Measurements from ENCODE around the gene MRAP. TPM values are rescaled to one million over a fixed set of nuclear protein-coding genes. Genes with fewer than 3 reads are reported as not detected.

Gene MRAP
- total RNA-seq (ENCODE audit: low replicate concordance), result not detected in 2 replicates

DNA sequence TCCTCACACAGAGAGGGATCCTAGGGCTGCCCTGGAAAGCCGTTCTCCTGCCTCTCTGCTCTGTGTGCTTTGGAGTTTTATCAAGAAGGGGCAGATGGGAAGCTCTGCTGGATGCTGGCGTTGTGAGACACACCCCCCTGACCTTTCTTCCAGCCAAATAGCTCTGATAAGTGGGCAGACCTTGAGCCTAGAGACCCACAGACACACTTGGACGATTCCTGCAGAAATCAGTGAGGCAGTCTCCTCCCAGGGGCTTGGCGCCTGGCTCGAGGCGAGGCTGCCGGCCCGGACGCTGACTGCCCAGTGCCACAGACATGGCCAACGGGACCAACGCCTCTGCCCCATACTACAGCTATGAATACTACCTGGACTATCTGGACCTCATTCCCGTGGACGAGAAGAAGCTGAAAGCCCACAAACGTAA lies at the start of gene MRAP:
MRAP (plus strand) TSS at position 198 of the 424 bp plus-strand sequence; CDS start at position 315, 117 bp downstream.
- TF ChIP-seq, protein P1, sequence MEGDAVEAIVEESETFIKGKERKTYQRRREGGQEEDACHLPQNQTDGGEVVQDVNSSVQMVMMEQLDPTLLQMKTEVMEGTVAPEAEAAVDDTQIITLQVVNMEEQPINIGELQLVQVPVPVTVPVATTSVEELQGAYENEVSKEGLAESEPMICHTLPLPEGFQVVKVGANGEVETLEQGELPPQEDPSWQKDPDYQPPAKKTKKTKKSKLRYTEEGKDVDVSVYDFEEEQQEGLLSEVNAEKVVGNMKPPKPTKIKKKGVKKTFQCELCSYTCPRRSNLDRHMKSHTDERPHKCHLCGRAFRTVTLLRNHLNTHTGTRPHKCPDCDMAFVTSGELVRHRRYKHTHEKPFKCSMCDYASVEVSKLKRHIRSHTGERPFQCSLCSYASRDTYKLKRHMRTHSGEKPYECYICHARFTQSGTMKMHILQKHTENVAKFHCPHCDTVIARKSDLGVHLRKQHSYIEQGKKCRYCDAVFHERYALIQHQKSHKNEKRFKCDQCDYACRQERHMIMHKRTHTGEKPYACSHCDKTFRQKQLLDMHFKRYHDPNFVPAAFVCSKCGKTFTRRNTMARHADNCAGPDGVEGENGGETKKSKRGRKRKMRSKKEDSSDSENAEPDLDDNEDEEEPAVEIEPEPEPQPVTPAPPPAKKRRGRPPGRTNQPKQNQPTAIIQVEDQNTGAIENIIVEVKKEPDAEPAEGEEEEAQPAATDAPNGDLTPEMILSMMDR (IDR thresholded peaks at IDR 0.05; ENCODE audit: insufficient read depth, low read length), result no peak
- H3K4me3 ChIP-seq (ENCODE audit: low read depth, low read length), result no peak within 1 kb of the TSS
- no peak for DNase-seq (ENCODE audit: low read depth)

DNA sequence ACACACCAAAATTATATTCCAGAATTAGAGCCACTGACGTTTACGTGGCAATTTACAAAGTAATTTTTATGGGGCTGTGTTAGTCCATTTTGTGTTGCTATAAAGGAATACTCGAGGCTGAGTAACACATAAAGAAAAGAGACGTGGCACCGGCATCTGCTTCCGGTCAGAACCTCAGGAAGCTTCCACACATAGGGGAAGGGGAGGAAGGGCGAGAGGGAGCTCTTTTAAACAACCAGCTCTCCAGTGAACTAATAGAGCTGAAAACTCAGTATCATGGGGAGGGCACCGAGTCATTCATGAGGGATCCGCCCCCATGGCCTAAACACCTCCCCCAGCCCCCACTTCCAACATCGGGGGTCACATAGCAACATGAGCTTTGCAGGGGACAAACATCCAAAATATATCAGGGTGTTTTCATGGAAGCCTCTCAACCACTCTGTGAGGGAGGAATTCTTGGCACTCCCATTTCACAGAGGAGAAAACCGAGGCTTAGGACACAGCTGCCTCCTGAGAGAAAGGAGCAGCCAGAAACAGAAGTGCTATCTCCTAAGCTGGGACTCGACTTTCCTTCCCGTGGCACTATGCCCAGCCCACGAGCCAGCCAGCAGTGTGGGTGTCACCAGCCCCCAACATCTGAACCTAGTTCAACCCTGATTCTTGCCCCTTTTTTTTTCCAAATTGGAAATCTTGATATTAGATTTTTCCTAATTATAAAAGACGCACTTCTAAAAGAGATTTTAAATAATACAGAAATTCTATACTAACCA lies 49.0 kb upstream of the MRAP start:
- H3K4me3 ChIP-seq (ENCODE audit: low read depth, low read length), result no peak overlapping the region
- TF ChIP-seq, protein P1 (IDR thresholded peaks at IDR 0.05; ENCODE audit: insufficient read depth, low read length), result no peak
- no peak for DNase-seq (ENCODE audit: low read depth)

DNA sequence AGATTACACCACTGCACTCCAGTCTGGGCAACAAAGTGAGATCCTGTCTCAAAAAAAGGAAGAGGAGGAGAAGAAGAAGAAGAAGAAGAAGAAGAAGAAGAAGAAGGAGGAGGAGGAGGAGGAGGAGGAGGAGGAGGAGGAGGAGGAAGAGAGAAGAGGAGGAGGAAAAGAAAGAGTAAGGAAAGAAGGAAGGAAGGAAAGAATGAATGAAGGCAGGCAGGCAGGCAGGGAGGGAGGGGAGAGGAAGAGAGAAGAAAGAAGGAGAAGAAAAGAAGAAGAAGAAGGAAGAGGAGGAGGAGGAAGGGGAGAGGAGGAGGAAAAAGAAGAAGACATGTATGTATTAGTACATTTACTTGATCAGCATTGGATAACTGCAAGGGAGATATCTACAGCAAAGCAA lies 46.5 kb upstream of the MRAP start:
- no peak overlapping the region for H3K4me3 ChIP-seq (ENCODE audit: low read depth, low read length)
- no peak for DNase-seq (ENCODE audit: low read depth)
- TF ChIP-seq, protein P1 (IDR thresholded peaks at IDR 0.05; ENCODE audit: insufficient read depth, low read length), result no peak

DNA sequence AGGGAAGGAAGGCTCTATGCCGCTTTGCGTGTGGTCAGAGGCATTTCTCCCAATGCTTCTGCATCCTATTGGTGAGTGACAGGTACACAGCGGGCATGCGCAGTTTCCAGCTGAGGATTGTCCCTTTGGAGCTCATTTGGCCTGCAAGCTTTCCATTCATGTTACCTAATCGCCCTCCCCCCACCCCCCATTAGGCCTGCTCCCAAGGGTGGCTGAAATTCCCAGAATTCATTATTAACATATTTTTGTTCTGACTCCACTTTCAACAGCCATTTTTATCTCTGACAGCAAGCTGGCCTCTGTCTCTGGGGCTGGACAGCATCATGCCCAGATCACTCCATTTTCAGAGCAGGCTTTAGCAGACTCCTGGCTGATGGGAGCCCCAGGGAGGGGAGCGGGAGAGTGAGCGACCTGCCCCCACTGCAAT lies 45.4 kb upstream of the MRAP start:
- H3K4me3 ChIP-seq (ENCODE audit: low read depth, low read length), result peak overlapping the region; percentile 38
- TF ChIP-seq, protein P1 (IDR thresholded peaks at IDR 0.05; ENCODE audit: insufficient read depth, low read length), result no peak
- DNase-seq (ENCODE audit: low read depth), result peak; percentile 93

DNA sequence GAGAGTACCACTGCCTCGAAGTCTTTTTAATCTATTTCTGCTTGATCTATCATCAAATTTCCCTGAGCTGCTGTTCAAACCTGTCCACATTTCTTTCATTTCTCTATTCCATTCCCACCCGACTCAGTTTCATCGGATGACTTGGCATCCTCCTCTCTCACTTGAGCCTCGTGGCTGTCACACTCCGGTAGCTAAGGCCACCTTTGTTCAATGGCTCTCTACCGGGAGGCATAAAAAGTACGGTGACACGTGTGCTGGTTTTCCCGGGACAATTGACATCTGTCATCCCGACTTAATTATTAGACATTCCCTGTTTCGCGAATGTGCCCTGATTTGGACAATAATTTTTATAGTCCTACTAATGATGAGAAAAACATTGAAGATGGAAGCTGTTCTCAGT lies 42.4 kb upstream of the MRAP start:
- DNase-seq (ENCODE audit: low read depth), result no peak
- no peak overlapping the region for H3K4me3 ChIP-seq (ENCODE audit: low read depth, low read length)
- TF ChIP-seq, protein P1 (IDR thresholded peaks at IDR 0.05; ENCODE audit: insufficient read depth, low read length), result no peak

DNA sequence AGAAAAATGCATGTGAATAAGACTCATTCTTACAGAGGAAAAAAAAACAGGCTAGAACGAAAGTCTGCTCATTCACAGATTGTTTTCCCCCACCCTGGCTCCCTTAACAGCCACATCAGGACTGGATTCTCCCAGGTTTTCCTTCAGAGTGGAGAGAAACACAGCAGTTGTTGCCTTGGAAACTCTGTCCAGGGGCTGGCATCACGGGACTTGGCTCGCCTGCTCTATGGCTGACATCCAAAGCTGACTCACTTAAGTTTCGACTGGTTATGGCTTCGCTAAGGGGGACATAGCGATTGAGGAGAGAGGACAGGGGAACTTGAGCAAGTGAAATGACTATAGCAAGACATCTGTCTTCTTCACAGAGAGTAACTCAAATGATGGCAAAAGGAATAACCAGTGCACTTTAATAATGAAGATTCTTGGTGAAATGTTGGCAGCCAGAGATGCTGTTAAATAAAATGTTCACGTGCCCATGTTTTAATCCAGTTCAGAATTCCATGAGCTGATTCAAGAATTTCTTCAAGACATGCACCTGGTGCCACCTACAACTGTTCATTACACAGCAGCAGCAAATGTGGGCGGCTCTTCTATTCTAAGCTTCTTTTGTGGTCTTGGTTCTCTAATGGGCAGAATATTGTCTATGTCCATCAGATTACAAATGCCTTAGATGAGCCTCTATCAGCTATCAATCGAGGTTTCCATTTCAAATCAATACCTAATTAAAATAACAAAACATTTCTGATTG lies 41.6 kb upstream of the MRAP start:
- TF ChIP-seq, protein P1 (IDR thresholded peaks at IDR 0.05; ENCODE audit: insufficient read depth, low read length), result no peak
- H3K4me3 ChIP-seq (ENCODE audit: low read depth, low read length), result peak overlapping the region; percentile 13
- peak; percentile 95 for DNase-seq (ENCODE audit: low read depth)
